B cell (primary cell): ENCODE data around the gene PC.

Experiments
- CTCF ChIP-seq: fragments of 200-600 bp; IDR thresholded peaks from one replicate; pipeline ENCODE4 v1.8.0; 2022; ENCODE audit warnings: antibody characterized with exemption, mild to moderate bottlenecking
- EZH2 ChIP-seq: IDR thresholded peaks from 2 replicates; pipeline ENCODE4 v1.6.1; 2012; ENCODE audit warnings: borderline replicate concordance, low read depth, mild to moderate bottlenecking, moderate library complexity, low read length; ENCODE audit not compliant: insufficient read depth, poor library complexity, severe bottlenecking

DNA sequence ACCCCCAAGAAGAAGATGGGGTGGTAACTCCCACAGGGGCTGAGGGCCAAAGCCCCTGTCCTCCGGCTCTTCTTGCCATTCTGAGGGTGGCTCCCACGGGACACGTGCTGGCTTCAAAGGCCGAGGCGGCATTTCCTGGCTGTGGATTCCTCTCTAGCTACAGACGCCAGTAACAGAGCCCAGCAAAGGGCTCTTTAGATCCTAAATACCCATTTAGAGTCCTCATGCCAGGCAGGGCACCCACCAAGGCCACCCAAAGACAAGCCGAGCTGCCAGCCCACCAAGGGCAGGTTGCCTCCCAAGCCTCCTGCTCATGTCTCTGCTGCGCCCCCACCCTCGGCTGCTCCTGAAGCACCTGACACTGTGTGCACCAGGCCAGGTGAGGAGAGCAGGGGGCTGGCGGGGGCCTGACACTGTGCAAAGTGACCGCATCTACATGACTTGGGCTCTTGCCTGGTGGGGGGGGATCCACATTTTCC is 95.6 kb downstream of the PC start:
- TF ChIP-seq CTCF (no peak), EZH2 (no peak)
